ENCODE results near the gene MALL.
"Not testable (repeated sequence)": the region's sequence is repeated elsewhere in the genome, so short reads cannot be mapped to it uniquely, and the experiment has no call there.

MALL gene

DNA sequence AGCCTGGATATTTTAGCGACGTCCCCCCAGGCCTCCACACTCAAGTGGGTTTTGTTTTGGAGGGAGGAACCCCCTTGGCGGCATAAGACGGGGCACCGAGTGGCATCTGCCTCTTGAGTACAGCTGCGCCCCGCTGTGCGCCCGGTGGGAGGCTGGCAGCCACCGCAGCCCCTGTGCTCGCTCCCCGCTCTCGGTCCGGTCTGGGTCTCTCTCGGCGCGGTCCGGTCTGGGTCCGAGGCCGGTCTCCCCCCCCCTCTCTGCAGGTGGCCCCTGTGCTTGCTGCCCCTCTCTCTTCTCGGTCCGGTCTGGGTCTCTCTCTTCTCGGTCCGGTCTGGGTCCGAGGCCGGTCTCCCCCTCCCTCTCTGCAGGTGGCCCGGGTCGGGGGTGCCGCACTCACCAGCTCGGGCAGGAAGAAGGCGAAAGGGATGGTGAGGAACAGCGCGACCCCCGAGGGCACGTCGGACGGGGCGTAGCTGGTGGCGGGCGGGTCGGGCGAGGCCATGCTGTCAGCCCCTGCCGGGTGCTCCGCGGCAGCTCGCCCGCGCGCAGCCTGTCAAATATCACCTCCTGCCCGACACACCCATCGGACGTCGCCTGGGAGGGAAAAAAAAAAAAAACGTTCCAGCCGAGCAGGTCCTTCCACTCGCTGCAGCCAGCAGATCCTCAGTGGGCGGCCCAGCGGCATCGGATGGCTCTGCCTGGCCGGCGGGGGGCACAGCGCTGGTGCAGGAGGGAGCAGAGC, at the start of gene MALL:
TSS of gene MALL (minus strand) at position 532 of the 742 bp plus-strand sequence. CDS start at position 502, 30 bp downstream.
- DNase-seq, result no peak

DNA sequence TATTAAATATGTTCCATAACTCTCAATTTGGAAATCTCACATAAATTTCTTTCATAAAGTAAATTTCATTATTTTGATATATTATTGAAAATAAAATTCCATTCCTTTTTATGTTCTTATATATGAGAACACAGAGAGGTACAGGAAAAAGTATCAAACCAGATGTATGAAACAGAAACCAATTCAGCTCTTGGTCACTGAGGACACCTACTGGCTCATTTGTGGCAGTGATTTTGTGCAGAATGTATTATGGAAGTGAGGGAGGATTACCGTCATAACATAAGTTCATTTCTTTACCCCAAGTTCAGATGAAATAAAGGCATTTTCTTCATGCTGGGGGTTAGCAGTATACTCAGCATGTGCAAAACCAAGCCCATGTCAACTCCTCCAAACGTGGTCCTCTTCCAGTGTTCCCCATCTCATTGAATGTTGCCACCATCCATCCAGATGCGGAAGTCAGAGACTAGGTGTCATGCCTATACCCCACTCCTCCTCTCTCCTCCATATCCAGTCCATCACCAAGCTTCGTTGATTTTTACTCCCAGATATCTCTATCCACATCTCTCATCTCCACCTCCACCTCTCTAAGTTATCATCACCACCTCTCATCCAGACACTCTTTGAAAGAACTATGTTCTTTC, 41.7 kb upstream of the MALL start:
- peak; percentile 47 for DNase-seq

DNA sequence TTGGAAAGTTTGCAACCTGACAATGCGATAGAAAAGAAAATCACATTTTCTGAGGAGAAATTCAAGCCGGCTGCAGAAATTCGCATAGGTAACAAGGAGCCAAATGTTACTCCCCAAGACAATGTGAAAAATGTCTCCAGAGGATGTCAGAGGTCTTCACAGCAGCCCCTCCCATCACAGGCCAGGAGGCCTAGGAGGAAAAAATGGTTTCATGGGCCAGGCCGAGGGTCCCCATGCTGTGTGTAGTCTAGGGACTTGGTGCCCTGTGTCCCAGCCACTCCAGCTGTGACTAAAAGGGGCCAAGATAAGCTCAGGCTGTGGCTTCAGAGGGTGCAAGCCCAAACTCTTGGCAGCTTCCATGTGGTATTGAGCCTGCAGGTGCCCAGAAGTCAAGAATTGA, 39.2 kb upstream of the MALL start:
- not testable (repeated sequence) for DNase-seq

DNA sequence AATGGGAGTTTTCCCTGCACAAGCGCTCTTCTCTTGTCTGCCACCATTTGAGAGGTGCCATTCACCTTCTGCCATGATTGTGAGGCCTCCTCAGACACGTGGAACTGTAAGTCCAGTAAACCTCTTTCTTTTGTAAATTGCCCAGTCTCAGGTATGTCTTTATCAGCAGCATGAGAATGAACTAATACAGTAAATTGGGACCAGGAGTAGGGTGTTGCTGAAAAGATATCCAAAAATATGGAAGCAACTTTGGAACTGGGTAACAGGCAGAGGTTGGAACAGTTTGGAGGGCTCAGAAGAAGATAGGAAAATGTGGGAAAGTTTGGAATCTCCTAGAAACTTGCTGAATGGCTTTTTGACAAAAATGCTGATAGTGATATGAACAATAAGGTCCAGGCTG, 38.6 kb upstream of the MALL start:
- not testable (repeated sequence) for DNase-seq

DNA sequence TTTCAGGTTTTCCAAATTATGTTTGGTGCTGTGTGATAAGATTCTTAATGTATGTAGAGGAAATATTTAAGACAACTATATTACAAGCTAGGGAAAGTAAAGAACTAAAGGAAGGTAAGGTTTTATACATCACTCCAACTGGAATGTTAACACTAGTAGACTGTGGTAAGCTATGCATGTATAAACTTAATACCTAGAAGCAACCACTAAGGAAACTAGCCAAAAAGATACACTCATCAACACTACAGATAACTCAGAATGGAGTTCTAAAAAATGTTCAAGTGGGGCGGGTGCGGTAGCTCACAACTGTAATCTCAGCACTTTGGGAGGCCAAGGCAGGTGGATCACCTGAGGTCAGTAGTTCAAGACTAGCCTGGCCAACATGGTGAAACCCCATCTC, 37.8 kb upstream of the MALL start:
- no peak for DNase-seq

DNA sequence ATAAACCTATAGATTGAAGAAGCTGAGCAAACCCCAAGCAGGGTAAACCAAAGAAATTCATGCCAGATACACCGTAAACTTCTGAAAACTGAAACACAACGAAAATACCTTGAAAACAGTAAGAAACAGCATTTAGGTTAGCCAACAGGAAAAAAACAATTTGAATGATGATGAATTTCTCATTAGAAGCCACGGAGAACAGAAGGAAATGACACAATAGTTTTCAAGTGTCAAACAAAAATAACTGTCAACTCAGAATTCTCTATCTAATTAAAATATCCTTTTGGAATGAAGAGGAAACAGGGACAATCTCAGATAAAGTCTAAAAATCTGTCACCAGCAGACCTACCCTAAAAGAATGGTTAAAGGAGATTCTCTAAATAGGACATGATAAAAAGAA, 37.3 kb upstream of the MALL start:
- DNase-seq, result no peak

DNA sequence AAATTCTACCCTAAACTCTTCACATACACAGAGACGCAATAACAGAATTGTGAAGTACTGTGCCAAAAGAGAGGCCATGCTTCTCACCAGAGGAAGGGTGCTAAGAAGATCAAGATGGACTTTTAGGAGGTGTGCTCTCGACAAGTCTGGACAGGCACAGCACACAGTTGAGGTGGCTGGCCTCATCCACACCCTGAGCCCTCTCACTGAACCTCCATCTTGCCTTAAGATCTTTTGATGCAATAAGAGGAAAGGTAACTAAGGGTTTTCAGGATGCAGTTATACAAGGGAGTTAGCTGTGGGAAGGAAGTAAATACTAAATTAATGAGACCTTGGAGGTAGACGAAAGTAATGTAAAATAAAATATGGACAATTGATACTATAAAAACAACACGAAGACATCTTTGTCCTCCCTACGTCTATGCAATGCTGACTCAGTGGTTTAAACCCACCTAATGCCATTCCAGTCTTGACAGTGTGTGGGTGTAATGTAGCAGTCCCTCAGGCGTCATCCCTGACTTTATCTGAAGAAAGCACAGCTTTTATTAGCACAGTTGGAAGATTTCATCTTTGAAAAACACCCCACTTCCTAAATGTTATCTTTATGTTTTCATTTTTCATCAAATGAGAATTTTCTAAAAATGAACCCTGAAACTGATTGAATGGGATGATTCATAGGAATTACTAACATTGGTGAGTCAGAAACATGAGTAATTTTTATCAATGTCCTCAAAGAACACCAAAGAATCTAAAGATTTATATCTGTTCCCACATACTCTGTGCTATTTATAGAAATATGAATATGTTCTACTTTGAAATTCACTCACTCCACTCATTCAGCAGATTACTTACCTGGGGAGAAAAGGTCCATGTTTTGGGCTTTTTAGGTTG, 34.0 kb upstream of the MALL start:
- DNase-seq, result no peak

DNA sequence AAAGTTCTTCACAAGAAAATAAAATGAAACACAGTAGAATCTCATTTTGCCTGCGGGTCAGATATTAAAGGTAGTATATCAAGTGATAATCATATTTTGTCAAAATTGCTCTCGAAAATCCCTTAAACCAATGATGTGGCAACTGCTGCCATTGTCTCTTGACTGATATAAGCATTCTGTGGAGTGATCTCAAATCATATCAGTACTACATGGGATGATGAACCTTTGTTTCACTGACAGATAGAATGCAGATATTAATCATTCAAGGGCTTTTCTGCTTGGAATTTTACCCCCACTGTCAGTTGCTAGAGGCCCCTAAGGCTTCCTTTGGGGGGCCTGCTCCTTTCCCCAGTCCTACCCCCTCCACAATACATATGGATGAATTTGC, 31.3 kb upstream of the MALL start:
- no peak for DNase-seq

DNA sequence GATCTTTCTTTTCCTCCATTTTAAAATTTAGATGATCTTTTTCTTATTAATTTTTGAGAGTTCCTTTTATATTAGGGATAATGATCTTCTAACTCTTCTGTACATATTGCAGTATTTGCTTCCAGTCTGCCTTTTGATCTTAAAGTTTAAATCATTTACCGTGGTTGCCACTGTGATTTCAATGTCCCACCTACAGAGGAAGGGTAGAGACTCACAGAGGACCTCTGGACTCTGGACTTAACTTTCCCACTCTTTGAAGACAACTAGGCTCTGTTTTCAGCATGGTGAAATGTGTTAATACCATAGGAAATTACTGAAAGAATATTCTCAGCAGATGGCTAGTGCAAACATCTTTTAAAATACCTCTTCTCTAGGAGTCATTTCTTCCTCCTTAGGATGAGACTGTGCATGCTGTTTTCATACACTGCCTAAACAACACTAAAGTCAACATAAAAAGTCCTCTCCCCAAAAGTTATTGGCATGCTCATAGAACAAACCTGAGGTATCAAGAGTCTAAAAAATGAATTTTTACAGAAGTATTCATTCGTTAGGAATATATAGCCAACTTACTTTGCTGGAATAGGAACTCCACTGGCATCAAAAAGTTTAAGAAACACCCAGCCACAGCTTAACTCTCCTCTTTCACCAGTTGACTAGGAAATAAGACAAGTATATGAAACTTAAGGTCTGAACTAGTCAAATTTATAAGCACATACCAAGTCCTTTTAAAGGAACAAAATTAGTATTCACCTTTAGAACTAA, 30.7 kb upstream of the MALL start:
- DNase-seq, result no peak

DNA sequence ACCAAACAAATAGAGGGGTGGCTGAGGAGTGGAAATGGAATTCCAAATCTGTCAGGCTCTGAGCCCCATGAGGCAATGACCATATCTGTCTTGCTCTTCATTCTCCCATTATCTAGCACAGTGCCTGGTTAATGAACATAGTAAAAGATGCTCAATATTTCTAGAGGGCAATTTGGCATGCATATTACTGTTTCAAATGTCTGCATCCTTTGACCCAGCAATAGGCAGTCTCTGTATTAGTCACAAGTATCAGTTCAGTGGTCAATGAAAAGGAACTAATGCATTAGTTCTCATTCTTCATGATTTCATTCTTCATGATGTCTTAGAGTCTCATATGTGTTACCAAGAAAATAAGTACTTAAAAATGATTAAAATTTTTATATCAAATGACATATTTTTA, 28.4 kb upstream of the MALL start:
- DNase-seq, result no peak

DNA sequence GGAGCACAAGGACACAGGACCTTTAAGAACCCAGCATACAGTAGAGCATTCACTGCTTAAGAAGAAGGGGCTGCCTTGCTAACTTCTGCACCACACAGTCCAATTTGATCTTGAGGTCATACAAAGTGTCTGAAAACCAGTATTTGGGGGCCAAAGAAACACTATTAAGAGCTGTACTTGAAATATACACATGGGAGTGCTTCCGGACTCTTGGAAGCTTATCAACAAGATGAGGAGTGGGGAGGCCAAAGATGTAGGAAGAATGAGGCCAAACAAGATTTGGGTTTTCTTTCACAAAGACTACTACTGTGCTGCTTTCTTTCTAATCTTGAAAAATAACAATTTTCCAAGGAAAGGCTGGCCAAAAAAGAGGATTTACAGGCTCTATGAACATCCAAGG, 24.8 kb upstream of the MALL start:
- no peak for DNase-seq

DNA sequence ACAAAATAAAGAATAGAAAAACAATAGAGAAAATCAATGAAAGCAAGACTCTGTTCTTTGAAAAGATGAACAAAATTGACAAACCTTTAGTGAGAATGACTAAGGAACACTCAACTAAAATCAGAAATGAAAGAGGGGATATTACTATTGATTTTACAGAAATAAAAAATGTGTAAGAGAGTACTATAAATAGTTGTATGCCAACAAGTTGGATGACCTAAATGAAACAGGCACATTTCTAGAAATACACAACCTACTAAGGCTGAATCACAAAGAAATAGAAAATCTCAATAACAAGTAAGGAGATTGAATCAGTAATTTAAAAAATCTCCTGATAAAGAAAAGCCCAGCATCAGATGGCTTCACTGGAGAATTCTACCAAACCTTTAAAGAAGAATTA, 18.4 kb upstream of the MALL start:
- no peak for DNase-seq

DNA sequence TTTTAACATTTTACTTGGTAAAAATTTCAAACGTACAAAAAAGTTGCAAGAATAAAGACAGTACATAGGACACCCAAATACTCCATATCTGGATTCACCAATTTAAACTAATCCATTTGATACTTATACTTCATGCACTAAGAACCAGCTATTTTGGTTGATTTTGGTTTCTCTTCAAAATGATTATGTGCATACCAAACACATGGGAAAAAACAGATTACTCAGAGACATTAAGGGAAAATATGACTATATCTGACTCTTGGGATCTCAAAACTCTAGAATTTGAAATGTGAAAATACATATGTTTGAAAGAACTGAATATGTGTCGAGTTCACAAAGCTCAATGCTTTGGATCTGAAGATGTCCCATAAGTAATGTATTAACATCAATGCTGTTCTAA, 15.5 kb upstream of the MALL start:
- no peak for DNase-seq

DNA sequence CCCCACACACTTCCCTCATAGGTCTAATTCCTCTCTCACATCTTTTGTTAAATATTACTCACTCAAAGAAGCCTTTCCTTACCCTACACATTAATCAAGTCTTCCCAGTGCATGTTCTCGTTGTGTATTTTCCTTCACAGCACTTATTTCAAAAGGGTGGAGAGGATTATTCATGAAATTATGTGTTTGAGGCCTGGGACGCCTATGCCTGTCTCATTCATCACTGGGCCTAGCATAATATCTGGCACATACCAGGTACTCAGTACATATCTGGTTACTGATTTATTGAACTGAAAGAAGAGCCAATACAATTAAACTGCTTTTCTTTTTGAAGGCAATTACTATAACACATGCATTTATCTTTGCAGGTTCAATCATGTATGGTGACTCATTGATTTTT, 15.1 kb upstream of the MALL start:
- no peak for DNase-seq

DNA sequence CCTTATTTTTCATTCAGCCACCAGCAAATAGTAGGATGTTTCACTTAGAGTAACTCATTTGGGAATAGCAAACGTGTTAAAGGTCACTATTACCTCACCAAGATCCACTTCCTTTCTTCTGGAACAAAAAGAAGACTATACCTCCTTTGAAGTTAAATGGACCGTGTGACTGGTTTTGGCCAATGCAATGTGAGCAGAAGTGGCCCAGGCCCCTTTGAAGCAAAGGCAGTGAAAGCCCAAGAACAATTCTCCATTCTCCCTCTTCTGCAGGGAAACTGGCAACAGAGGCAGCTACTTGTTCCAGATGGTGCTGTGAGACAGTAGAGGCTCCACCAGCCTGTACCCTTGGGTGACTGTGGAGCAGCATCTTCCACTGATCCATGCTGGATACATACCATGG, 11.3 kb upstream of the MALL start:
- no peak for DNase-seq

DNA sequence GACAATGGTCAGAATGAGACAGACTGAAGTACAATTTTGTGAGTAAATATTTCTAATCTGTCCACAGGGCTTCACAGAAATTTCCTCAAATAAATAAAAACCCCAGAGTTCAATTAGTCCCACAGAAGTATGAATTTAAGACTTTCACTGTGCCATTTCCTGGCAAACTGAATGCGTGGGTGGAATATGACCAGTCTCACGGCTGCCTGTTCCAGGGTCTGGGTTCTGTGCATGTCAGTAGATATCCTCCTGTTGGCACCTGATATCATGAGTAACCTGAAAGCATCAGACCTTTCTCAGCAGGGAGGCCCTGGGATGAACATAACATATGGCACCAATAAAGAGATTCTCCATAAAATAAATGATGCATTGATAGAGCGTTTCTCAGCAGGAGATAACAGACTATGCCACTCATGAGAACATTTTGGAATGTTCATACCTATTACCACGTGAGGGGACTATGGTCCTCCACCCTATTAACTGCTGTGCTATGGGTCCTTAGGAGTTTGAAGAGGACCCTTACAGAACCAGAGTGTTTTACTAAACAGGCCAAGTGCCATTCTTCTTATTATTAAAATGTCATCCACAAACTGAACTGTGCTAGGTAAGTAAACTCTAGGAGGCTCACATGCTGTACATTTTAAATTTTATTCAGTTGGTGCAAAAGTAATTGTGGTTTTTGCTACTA, 10.6 kb upstream of the MALL start:
- DNase-seq, result peak; percentile 9

DNA sequence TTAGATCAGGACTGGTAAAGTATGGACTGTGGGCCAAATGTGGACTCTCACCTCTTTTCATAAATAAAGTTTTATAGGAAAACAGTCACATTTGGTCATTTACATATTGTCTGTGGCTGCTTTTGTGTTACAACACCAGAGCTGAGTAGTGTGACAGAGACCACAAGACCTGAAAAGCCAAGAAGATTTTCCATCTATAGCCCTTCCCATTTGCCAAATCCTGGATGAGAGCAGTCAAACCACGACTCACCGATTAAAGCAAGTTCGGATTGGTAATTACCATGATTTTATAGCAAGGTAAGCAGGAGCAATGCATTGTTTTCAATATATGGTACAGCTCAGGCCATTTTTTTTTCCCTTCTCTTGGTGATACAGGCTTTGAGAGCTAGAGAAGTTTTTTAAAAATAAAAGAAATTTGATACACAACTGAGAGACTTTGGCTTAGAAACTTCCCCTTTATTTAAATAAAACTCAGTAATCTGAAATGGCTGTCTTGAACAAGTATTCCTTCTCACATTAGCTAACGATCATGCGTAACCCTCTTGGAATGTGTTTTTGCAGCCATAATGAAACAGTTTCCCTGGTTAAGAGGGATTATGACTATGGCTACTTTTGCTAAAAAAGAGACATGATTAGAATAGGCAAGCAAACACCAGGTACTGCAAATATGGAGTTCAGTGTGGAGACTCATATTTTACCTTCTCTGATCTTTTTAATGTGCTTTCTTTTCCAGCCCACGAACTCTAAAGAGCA, 9.5 kb upstream of the MALL start:
- no peak for DNase-seq

DNA sequence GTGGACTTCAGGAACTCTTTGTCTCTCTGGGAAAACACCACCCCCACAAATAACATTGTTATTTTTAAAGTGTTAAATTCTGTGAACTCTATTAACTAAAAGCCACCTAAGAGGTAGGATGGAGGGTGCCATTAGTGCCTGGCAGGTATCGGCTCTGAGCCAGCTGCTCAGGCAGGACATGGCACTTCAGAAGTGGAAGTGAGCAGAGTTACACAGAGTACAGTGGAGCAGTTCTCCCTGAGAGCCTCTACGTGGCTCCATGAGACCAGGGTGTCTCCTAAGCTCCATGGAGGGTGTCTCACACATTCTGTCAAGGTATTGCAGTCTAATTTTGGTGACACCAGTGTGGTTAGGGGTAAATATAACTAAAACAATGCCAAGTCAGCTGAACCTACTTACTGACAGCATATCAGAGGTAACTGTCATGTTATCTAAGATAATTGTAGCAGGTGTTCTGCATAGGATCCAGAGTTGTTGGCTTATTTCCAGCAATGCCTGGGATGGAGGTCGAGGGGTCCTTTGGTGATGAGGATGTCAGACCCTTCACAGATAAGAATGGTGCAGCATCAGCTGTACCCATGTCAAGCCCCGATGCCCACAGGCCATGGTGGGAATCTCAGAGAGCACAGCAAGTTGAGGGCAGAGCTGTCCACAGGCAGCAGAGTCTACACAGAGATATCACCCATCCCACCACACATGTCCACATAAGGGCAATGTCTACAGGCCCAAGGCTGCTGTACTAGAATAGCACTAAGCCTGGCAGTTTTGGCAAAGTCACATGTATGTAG, 8.6 kb upstream of the MALL start:
- DNase-seq, result no peak

DNA sequence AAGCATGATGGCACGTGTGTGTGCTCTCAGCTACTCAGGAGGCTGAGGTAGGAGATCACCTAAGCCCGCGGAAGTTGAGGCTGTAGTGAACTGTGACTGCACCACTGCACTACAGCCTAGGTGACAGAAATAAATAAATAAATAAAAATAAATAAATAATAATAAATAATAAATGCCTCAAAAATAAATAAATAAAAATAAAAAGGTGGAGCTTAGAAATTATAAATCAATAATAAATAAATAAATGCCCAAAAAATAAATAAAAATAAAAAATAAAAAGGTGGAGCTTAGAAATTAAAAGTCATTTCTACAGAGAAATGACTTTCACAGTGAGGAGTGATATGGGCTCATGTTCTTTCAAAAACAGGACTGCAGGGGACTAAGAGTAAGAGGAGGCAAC, 6.0 kb upstream of the MALL start:
- no peak for DNase-seq

DNA sequence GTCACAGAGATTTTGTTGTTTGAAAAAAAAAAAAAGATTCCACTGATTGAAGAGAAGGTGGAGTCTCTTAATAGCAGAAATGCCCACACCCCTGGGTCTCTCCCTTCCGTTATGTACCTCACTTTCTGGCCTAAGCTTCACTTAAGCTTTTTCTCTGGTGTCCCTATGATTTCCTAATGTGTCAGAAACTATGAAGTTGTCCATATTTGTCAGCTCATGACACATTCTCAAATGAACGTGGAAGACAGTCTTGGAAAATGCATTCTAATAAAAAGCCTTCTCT, 5.4 kb upstream of the MALL start:
- no peak for DNase-seq
